ENCODE measurements around the gene TTC27.

DNA sequence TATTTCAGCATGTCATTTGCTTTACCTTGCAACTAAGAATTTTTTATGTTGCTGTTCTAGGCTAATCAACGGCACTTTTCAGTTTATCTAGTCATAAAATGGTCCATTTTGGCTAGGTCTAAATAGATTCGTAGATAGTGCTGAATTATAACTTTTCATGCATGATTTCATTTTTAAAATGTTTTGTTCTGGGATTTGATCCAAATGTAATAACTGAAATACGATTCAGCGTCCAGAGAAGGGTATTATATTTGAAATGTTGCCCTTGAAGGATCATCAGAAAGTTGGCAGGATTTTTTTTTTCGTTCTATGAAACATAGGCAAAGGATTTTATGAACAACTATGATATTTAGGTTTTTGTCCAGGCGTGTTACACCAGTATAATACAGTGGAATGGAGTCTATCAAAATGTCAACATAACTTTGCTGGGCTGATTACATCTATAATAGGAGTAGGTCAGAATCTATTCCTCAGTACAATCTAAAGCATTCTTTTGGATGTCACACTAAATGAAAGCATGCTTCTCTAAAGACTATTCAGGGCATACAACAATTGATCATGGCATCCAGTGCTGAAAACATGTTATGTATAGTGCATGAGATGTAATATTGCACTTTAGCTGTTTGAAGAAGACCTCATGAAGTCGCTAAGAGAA lies 24.8 kb downstream of the TTC27 start:
- TF ChIP-seq CTCF (IDR thresholded peaks at IDR 0.05), result no peak
- TF ChIP-seq POLR2A (IDR thresholded peaks at IDR 0.05), result no peak

Measured in right lobe of liver (tissue), 4 donors.